Measurements from ENCODE around the gene NEUROG3.

NEUROG3 gene

DNA sequence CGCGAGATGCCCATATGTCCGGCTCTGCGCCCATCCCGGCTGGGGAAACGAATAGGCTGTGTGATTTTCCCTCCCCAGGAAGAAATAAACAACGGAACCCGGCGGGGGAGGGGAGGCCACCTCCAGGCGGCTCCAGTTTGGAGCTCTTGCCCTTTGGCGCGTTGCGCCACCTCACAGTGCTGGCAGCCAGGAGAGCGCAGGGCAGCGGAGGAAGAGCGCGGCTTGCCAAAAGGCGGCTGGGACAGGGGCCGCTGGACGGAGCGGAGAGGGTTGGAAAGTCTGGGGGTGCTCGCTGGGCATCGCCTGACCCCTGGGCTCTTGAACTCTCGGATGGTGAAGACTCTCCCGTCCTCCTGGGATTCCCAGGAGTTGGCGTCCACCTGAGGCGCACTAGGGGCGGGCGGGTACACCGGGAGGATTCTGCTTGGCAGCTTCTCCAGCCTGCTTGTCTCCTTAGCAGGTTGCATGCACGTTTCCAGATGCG lies 5.3 kb upstream of the NEUROG3 start:
- H3K4me3 ChIP-seq (replicated peaks in 1 of 2; ENCODE audit: low read depth in 2 of 2, low read length in 2 of 2) = no peak overlapping the region
- peak in 1 of 2 donors; percentile 4 for DNase-seq (ENCODE audit: low read depth in 2 of 2)
- TF ChIP-seq, protein P1, sequence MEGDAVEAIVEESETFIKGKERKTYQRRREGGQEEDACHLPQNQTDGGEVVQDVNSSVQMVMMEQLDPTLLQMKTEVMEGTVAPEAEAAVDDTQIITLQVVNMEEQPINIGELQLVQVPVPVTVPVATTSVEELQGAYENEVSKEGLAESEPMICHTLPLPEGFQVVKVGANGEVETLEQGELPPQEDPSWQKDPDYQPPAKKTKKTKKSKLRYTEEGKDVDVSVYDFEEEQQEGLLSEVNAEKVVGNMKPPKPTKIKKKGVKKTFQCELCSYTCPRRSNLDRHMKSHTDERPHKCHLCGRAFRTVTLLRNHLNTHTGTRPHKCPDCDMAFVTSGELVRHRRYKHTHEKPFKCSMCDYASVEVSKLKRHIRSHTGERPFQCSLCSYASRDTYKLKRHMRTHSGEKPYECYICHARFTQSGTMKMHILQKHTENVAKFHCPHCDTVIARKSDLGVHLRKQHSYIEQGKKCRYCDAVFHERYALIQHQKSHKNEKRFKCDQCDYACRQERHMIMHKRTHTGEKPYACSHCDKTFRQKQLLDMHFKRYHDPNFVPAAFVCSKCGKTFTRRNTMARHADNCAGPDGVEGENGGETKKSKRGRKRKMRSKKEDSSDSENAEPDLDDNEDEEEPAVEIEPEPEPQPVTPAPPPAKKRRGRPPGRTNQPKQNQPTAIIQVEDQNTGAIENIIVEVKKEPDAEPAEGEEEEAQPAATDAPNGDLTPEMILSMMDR (IDR thresholded peaks at IDR 0.05; ENCODE audit: low read depth, low read length) = no peak

DNA sequence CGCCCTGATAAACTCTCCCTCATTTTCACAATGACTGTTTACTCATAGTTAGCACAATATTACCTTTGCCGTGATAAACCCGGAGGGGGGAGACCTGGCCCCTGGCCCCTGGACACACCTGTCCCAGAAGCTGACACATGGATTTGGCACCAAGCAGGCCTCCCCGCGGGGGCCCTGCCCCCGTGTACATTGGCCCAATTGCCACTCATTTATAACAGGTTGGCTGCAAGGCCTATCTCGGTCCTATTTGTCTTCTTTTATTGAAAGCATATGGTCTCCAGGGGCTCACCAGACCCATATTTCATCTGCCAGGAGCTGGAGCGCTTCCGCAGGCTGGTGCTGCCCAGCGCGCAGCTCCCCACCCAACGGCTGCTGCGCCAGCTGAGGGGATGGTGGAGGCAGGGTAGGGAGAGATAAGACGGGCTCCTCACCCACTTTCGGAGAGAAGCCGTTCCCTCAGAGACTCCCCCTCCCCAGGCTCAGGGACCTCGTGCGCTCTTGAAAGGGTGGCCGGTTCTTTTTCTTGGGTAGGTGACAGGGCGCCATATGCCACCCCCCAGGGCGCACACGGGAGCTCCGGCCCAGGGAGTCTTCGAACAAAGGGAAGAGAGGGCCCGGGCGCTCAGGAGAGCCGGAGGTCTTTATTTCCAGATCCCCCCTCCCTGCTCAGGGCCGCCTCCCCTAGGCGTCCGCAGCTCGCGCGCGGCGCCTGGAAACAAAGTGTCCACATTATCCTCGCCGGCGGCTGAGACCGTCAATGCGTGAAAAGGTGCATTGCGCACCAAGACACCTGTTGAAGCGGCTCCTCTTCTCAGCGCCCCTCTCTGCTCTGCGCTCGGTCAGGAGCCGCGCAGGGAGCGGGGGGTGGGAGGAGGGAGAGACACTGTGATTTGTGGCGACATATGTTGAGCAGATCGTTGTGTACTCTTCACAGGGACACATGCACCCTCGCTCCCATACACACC lies 4.3 kb upstream of the NEUROG3 start:
- TF ChIP-seq, protein P1 (IDR thresholded peaks at IDR 0.05; ENCODE audit: low read depth, low read length) = no peak
- no peak overlapping the region for H3K4me3 ChIP-seq (replicated peaks in 1 of 2; ENCODE audit: low read depth in 2 of 2, low read length in 2 of 2)
- DNase-seq (ENCODE audit: low read depth in 2 of 2) = peak in 1 of 2 donors; percentile 23

DNA sequence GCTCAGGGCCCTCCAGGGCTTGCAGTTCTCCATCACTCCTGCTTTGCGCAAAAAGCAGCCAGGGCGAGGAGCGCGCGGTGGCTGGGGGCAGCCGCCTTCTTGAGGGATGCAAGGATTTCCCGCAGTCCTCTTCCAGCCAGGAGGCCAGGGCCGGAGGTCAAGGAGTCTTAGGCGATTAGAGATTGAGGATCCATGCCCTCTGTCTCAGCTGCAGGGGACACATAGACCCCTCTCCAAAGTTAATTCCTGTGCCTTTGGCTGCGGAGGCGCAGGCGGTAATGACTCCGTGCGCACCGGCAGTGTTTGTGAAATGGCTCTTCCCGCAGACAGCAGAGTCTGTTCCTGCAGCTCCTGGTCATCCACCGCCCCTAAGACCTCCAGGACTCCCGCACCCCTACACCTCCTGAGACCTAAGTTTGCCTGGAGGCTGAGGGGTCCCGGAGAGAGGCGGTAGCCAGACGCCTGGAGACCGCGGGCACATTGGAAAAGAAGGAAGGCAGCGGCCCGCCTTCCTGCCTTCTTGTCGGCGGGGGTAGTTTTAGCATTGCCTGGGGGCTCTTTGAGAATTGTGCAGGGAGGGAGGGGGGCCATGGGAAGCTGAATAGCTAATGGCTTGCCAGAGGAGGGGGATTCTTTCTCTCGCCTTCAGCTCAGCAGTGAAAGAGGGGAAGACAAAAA lies 3.3 kb upstream of the NEUROG3 start:
- H3K4me3 ChIP-seq (replicated peaks in 1 of 2; ENCODE audit: low read depth in 2 of 2, low read length in 2 of 2) = no peak overlapping the region
- peak in 1 of 2 donors; percentile 38 for DNase-seq (ENCODE audit: low read depth in 2 of 2)
- TF ChIP-seq, protein P1 (IDR thresholded peaks at IDR 0.05; ENCODE audit: low read depth, low read length) = no peak

DNA sequence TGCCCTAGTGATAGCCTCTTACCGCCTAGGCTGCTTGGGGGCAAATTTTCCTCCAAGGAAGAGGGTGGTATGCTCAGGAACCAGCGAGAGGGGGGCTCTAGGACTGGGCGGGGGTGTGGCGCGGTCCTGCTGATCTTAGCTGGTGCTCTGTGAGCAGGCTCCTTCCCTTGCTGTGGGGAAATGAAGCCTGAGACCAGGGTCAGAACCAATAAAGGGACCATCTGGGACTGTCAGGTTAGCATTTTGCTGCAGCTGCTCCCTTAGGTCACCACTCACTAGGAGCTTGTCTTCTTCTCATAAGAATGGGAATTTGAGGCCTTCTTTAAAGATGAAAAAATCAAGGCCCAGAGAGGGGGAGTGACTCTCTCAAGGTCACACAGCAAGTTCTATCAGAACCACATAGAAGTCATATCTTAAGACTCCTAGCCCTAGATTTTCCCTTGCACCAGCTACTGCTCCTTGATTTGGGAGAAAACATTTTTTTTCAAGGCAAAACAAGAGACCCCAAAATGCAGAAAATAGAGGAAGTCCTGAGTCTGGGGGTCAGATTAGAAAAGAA lies 2.0 kb upstream of the NEUROG3 start:
- no peak for DNase-seq (ENCODE audit: low read depth in 2 of 2)
- TF ChIP-seq, protein P1 (IDR thresholded peaks at IDR 0.05; ENCODE audit: low read depth, low read length) = no peak
- H3K4me3 ChIP-seq (replicated peaks in 1 of 2; ENCODE audit: low read depth in 2 of 2, low read length in 2 of 2) = no peak overlapping the region

DNA sequence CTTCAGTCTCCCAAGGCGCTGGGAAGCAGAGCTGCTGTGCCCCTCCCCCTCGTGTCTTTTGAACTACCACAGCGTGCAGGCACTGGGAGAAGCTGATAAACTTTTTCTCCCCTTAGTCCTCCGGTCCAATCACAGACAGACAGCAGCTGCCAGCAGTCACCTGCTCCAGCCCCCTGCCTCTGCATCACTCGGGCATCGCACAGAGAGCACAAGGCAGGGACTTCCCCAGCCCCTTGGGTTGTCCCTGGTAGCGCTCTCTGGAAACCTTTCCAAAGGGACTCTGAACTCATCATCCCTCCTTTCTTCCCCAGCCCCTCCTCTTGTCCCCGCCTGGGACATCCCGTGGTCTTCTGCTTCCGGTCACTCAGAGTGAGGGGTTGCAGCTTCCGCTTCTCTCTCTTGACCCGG lies 1.4 kb upstream of the NEUROG3 start:
- no peak overlapping the region for H3K4me3 ChIP-seq (replicated peaks in 1 of 2; ENCODE audit: low read depth in 2 of 2, low read length in 2 of 2)
- no peak for DNase-seq (ENCODE audit: low read depth in 2 of 2)
- TF ChIP-seq, protein P1 (IDR thresholded peaks at IDR 0.05; ENCODE audit: low read depth, low read length) = no peak

DNA sequence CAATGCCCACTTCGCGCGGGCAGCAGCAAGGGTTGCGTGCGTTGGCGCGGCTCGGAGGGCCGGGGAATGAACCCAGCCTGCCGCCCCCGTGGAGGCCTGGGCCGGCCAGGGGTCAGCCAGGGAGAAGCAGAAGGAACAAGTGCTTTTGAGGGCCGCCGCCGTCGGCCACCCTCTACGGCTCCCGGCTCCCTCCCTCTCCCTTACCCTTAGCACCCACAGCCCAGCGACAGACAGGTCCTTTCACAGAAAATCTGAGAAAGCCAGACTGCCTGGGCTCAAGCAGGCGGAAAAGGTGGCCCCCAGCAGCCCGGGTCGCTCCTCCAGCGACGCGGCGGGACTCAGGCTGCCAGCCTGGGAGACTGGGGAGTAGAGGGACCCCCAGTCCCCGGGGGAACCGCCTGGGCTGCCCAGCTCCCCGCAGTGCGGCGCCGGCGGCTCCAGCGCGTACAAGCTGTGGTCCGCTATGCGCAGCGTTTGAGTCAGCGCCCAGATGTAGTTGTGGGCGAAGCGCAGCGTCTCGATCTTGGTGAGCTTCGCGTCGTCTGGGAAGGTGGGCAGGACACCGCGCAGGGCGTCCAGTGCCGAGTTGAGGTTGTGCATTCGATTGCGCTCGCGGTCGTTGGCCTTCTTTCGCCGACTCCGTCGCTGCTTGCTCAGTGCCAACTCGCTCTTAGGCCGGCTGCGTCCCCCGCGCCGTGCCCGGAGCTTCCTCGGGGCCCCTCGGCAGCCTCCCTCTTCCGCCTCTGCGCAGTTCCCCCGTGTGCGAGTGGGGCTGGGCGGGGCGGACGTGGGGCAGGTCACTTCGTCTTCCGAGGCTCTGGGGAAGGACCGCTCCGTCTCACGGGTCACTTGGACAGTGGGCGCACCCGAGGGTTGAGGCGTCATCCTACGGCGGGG lies 815 bp downstream of the NEUROG3 start:
- no peak overlapping the region for H3K4me3 ChIP-seq (replicated peaks in 1 of 2; ENCODE audit: low read depth in 2 of 2, low read length in 2 of 2)
- peak in 1 of 2 donors; percentile 4 for DNase-seq (ENCODE audit: low read depth in 2 of 2)
- TF ChIP-seq, protein P1 (IDR thresholded peaks at IDR 0.05; ENCODE audit: low read depth, low read length) = no peak
